Endodermal cell (in vitro differentiated cells): ENCODE data around the gene NPLOC4. TPM values are rescaled to one million over a fixed set of nuclear protein-coding genes. Genes with fewer than 3 reads are reported as not detected.

Experiments used
- DNase-seq: peaks from one replicate; pipeline ENCODE4 v3.0.0-alpha.2; 2017
- H3K27ac ChIP-seq: 2 replicates; pipeline ENCODE4 v1.5.1; 2013; ENCODE audit warnings: mild to moderate bottlenecking, low read depth, low read length, moderate library complexity
- H3K27me3 ChIP-seq: 2 replicates; pipeline ENCODE4 v1.6.1; 2013; ENCODE audit warnings: mild to moderate bottlenecking, low read length, moderate library complexity; ENCODE audit not compliant: insufficient read depth, control insufficient read depth, poor library complexity, severe bottlenecking
- H3K36me3 ChIP-seq: 2 replicates; pipeline ENCODE4 v1.7.0; 2013; ENCODE audit warnings: mild to moderate bottlenecking, low read length, moderate library complexity; ENCODE audit not compliant: control insufficient read depth, insufficient read depth
- H3K4me1 ChIP-seq: one replicate; pipeline ENCODE4 v1.7.0; 2013; ENCODE audit warnings: low read length; ENCODE audit not compliant: control insufficient read depth, insufficient read depth
- H3K4me3 ChIP-seq: 2 replicates; pipeline ENCODE4 v1.5.1; 2013; ENCODE audit warnings: mild to moderate bottlenecking, low read length, moderate library complexity
- H3K9ac ChIP-seq: 2 replicates; pipeline ENCODE4 v1.6.1; 2013; ENCODE audit warnings: mild to moderate bottlenecking, low read length, moderate library complexity; ENCODE audit not compliant: poor library complexity, severe bottlenecking; ENCODE audit errors: extremely low read depth
- H3K9me3 ChIP-seq: 2 replicates; pipeline ENCODE4 v1.6.1; 2013; ENCODE audit warnings: mild to moderate bottlenecking, low read length, moderate library complexity; ENCODE audit not compliant: control insufficient read depth
- H3K27ac Mint-ChIP-seq: 2 replicates; pipeline ENCODE4 v1.8.0; 2020; ENCODE audit warnings: mixed read lengths
- H3K27me3 Mint-ChIP-seq: 2 replicates; pipeline ENCODE4 v1.8.0; 2021; ENCODE audit warnings: mild to moderate bottlenecking, mixed read lengths; ENCODE audit not compliant: insufficient read depth
- H3K36me3 Mint-ChIP-seq: 2 replicates; pipeline ENCODE4 v1.8.0; 2020; ENCODE audit warnings: low read depth, mixed read lengths
- H3K4me1 Mint-ChIP-seq: 2 replicates; pipeline ENCODE4 v1.8.0; 2020; ENCODE audit warnings: mixed read lengths
- H3K4me3 Mint-ChIP-seq: 2 replicates; pipeline ENCODE4 v1.8.0; 2020; ENCODE audit warnings: mild to moderate bottlenecking, moderate library complexity, mixed read lengths
- H3K9me3 Mint-ChIP-seq: 2 replicates; pipeline ENCODE4 v1.8.0; 2020; ENCODE audit warnings: mild to moderate bottlenecking, mixed read lengths
- WGBS, 2 experiments: methylation state at CpG; one replicate each; pipeline versions ENCODE4 v1.1.5 to v1.1.7; 2013; ENCODE audit warnings: missing lambda C conversion rate in 2 of 2, mixed read lengths in 1 of 2; ENCODE audit not compliant: insufficient coverage in 1 of 2, insufficient read length in 1 of 2; 5-methylcytosine and 5-hydroxymethylcytosine counted together
- total RNA-seq, 2 donors: library from RNA; stranded (reverse); fragmentation: NEBNext Ultra II Directional in 1 of 2; extraction: Animal tissue kit (Norgen Biotek cat#: 25700) in 1 of 2; gene quantifications; 2 replicates in 1 of 2; 3 replicates in 1 of 2; pipeline ENCODE4 v1.2.1, GENCODE V29; 2021
- TF ChIP-seq, protein P1 (sequence below): fragments of 200-600 bp; sonication (generic); conservative IDR thresholded peaks from 2 replicates; pipeline ENCODE4 v1.5.0; 2021; ENCODE audit warnings: antibody characterized with exemption, mild to moderate bottlenecking

The NPLOC4 gene
- total RNA-seq, 2 donors from 2014 or later = 113 to 118 TPM

DNA sequence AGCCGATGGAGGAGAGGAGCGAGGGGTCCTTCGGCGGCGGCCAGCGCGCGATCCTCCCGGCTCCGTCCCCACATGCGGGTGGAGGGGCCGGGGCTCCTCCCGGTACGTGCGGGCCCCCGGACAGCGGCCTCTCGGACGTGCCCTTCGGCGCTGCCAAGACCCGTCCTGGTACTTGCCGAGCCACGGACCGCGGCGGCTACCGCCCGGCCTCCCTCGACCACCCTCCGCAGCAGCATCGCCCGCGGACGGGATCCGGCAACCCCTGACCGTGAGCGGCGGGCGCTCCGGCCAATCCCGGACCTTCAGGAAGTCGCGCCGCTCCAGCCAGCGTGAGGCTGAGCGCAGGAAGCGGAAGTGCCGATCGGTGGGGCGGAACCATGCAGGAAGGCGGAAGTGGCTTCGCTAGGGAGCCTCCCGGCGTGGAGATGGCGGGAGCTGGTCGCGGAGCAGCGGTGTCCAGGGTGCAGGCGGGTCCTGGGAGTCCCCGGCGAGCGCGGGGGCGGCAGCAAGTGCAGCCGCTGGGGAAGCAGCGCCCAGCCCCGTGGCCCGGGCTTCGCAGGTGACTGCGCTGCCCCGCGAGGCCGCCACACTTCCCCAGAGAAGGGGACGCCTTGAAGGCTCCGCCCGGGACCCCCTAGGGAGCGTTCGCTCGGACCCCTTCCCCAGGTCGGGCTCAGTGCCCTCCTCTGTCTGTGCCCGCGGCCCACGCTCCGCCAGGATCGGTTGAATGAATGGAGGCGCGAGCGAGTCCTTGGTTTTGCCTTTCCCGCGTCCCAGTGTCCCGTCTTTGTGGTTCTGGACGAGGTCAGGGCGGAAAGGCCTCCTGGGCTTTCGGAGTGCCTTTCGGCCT, 29.7 kb upstream of the NPLOC4 start, which contains the start of the genes CCDC137 and OXLD1:
TSS of gene CCDC137 (plus strand) at position 396 of the 850 bp plus-strand sequence. CDS start at position 426, 30 bp downstream.
TSS of gene OXLD1 (minus strand) at position 264 of the 850 bp plus-strand sequence. CDS start at position 236, 28 bp downstream.
- WGBS, 2 experiments = 1% methylated on average over 45 to 96 of the region's 96 CpGs
- Histone ChIP-seq H3K27ac (peak within 1 kb of the TSS; percentile 63), H3K9ac (peak within 1 kb of the TSS; percentile 70), H3K4me3 (peak within 1 kb of the TSS; percentile 96), H3K27me3 (no peaks in the 10 kb centered on the region), H3K36me3 (peaks cover 43% of the 10 kb centered on the region), H3K4me1 (peaks cover 15% of the 10 kb centered on the region), H3K9me3 (no peaks in the 10 kb centered on the region)
- no peaks in the 10 kb centered on the region for H3K27me3 Mint-ChIP-seq
- peak within 1 kb of the TSS; percentile 72 for H3K4me3 Mint-ChIP-seq
- no peaks in the 10 kb centered on the region for H3K9me3 Mint-ChIP-seq
- peaks cover 46% of the 10 kb centered on the region for H3K36me3 Mint-ChIP-seq
- DNase-seq = peak; percentile 100
- TF ChIP-seq, protein P1, sequence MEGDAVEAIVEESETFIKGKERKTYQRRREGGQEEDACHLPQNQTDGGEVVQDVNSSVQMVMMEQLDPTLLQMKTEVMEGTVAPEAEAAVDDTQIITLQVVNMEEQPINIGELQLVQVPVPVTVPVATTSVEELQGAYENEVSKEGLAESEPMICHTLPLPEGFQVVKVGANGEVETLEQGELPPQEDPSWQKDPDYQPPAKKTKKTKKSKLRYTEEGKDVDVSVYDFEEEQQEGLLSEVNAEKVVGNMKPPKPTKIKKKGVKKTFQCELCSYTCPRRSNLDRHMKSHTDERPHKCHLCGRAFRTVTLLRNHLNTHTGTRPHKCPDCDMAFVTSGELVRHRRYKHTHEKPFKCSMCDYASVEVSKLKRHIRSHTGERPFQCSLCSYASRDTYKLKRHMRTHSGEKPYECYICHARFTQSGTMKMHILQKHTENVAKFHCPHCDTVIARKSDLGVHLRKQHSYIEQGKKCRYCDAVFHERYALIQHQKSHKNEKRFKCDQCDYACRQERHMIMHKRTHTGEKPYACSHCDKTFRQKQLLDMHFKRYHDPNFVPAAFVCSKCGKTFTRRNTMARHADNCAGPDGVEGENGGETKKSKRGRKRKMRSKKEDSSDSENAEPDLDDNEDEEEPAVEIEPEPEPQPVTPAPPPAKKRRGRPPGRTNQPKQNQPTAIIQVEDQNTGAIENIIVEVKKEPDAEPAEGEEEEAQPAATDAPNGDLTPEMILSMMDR = no peak
- H3K27ac Mint-ChIP-seq = peak within 1 kb of the TSS; percentile 93
- H3K4me1 Mint-ChIP-seq = peaks cover 13% of the 10 kb centered on the region

DNA sequence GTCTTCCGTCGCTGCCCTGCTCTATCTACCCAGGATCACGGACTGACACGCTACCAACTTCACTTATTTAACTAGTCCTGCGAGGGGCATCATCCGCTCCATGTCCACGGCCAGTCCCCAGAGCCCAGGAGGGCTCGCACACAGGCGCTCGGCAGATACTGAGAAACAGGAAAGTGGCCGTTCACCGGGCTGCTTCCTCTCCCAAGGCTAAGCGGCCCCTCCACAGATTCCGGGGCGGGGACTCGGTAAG, 29.1 kb upstream of the NPLOC4 start:
- 1 to 7% methylated on average over 3 to 16 of the region's 16 CpGs for WGBS, 2 experiments
- Histone ChIP-seq H3K36me3 (peaks cover 38% of the 10 kb centered on the region), H3K9me3 (no peaks in the 10 kb centered on the region), H3K27me3 (no peaks in the 10 kb centered on the region), H3K4me3 (peak overlapping the region; percentile 96), H3K9ac (peak overlapping the region; percentile 70), H3K4me1 (peaks cover 15% of the 10 kb centered on the region), H3K27ac (peak overlapping the region; percentile 30)
- Mint-ChIP-seq H3K9me3 (no peaks in the 10 kb centered on the region), H3K4me3 (peak overlapping the region; percentile 72), H3K27me3 (no peaks in the 10 kb centered on the region), H3K4me1 (peaks cover 13% of the 10 kb centered on the region), H3K36me3 (peaks cover 41% of the 10 kb centered on the region), H3K27ac (peak overlapping the region; percentile 68)
- TF ChIP-seq, protein P1 = no peak
- no peak for DNase-seq

DNA sequence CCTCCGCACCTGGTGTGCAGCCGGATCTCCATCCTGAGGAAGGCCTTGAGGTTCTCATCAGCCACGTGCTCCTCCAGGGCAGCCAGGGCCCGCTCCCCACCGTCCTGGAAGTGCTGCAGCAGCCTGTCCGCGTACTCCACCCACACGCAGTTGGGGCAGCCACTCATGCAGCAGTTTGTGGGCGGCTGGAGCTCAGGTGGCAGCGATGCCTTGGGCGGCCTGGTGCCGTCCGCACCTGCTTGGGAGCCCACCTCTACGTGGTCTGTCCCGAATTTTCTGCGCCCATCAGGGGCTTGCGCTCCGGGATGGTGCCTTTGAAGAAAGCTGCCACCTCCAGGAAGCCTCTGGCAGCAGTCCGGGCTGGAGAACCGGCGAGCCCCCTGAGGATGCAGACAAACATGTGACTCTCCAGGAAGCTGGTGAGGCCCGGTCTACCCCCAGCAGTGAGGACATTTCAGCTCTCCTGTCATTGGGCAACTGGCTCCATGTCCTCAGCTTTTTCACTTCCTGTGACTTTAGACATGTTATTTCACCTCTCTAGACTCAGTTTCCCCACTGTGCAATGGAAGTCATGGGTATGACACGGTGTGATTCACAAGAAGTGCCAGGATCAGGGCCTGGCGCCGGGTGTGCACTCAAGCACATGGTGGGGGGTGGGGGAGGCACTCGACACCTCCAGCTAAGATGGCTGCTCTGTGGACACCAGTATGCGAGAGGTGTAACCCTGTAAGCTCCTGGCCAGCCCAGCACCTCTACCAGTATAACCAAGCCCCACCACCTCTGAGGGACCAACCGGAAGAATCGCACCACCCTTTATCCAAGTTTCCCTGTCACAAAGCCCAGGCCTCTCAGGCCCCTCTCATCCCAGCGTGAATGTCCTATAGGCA, 28.5 kb upstream of the NPLOC4 start:
- no peaks in the 10 kb centered on the region for H3K27me3 ChIP-seq
- peak overlapping the region; percentile 96 for H3K4me3 ChIP-seq
- peak overlapping the region; percentile 70 for H3K9ac ChIP-seq
- no peaks in the 10 kb centered on the region for H3K27me3 Mint-ChIP-seq
- peak overlapping the region; percentile 68 for H3K27ac Mint-ChIP-seq
- H3K27ac ChIP-seq = peak overlapping the region; percentile 30
- peaks cover 36% of the 10 kb centered on the region for H3K36me3 Mint-ChIP-seq
- peak overlapping the region; percentile 72 for H3K4me3 Mint-ChIP-seq
- peaks cover 15% of the 10 kb centered on the region for H3K4me1 ChIP-seq
- 79 to 86% methylated on average over 25 to 30 of the region's 30 CpGs for WGBS, 2 experiments
- H3K9me3 ChIP-seq = no peaks in the 10 kb centered on the region
- H3K4me1 Mint-ChIP-seq = peaks cover 13% of the 10 kb centered on the region
- peaks cover 34% of the 10 kb centered on the region for H3K36me3 ChIP-seq
- no peaks in the 10 kb centered on the region for H3K9me3 Mint-ChIP-seq
- TF ChIP-seq, protein P1 = no peak
- peak; percentile 70 for DNase-seq
